ENCODE results near the gene TAF4.
"Not testable (repeated sequence)": the region's sequence is repeated elsewhere in the genome, so short reads cannot be mapped to it uniquely, and the experiment has no call there.

The TAF4 gene

GRCh38 chr20:61982951-61983315, 82.7 kb downstream of the TAF4 start:
- TF ChIP-seq CTCF (IDR thresholded peaks at IDR 0.05; ENCODE audit: low read depth, low read length, missing control alignments) = no peak
- no peak for DNase-seq (ENCODE audit: low read depth)
- H3K4me3 ChIP-seq (ENCODE audit: low read depth, low read length) = no peak overlapping the region

- no peak for TF ChIP-seq CTCF (IDR thresholded peaks at IDR 0.05; ENCODE audit: low read depth, low read length, missing control alignments)
- DNase-seq (ENCODE audit: low read depth) = no peak
- H3K4me3 ChIP-seq (ENCODE audit: low read depth, low read length) = no peak overlapping the region
These were observed 83.3 kb downstream of the TAF4 start for GRCh38 chr20:61982191-61982950.

GRCh38 chr20:61981691-61982090, 84.0 kb downstream of the TAF4 start:
- not testable (repeated sequence) for H3K4me3 ChIP-seq (ENCODE audit: low read depth, low read length); DNase-seq (ENCODE audit: low read depth)

GRCh38 chr20:61980647-61981583, 84.8 kb downstream of the TAF4 start:
- no peak overlapping the region for H3K4me3 ChIP-seq (ENCODE audit: low read depth, low read length)
- no peak for DNase-seq (ENCODE audit: low read depth)
- peak; percentile 86 for TF ChIP-seq CTCF (IDR thresholded peaks at IDR 0.05; ENCODE audit: low read depth, low read length, missing control alignments)

- H3K4me3 ChIP-seq (ENCODE audit: low read depth, low read length) = no peak overlapping the region
- no peak for DNase-seq (ENCODE audit: low read depth)
- TF ChIP-seq CTCF (IDR thresholded peaks at IDR 0.05; ENCODE audit: low read depth, low read length, missing control alignments) = no peak
These were observed 85.7 kb downstream of the TAF4 start for GRCh38 chr20:61979701-61980635.

GRCh38 chr20:61979090-61979489, 86.6 kb downstream of the TAF4 start:
- H3K4me3 ChIP-seq (ENCODE audit: low read depth, low read length) = no peak overlapping the region
- no peak for DNase-seq (ENCODE audit: low read depth)
- TF ChIP-seq CTCF (IDR thresholded peaks at IDR 0.05; ENCODE audit: low read depth, low read length, missing control alignments) = no peak

Measured in GM12864 (cell line).